ENCODE data around the gene EHD2. TPM values are rescaled to one million over a fixed set of nuclear protein-coding genes. Genes with fewer than 3 reads are reported as not detected.
A peak's percentile ranks its signal among the peaks of the same experiment; 100 is the strongest.

EHD2 gene
- total RNA-seq, 8 experiments from 2014 or later: 0.38 to 43.6 (median 4.8) TPM

- no peak overlapping the region for H3K27ac ChIP-seq
- H3K4me1 ChIP-seq (replicated peaks in 1 of 2): peaks cover 0 to 4% of the 10 kb centered on the region in 2 donors
- no peak for ATAC-seq (replicated peaks in 6 of 8)
- no CpG with 5 or more reads among the region's 14 CpGs for WGBS, 10 experiments
- no peak overlapping the region for H3K4me3 ChIP-seq
- in situ Hi-C loops (cut with MboI; ENCODE audit: low pct_unique_long_range_greater_than_20kb in 2 of 9, low sequenced_read_pairs in 9 of 9, unreplicated experiment in 9 of 9): loop anchor here in 3 of 9 experiments (10.0 to 25.0 kb wide), 3 partner anchors 182 to 259 kb away; partner anchors contain the start of gene NAPA (in 1 of the 3)
Observed at GRCh38 chr19:47693903-47694302, 19.3 kb upstream of the EHD2 start.

- peaks cover 0 to 6% of the 10 kb centered on the region in 2 donors for H3K4me1 ChIP-seq (replicated peaks in 1 of 2)
- no peak overlapping the region for H3K4me3 ChIP-seq
- ATAC-seq (replicated peaks in 6 of 8): no peak
- in situ Hi-C loops (cut with MboI; ENCODE audit: low pct_unique_long_range_greater_than_20kb in 2 of 9, low sequenced_read_pairs in 9 of 9, unreplicated experiment in 9 of 9): loop anchor here in 3 of 9 experiments (10.0 to 25.0 kb wide), 3 partner anchors 182 to 260 kb away; partner anchors contain the start of gene NAPA (in 1 of the 3)
- no CpG with 5 or more reads among the region's 28 CpGs for WGBS, 10 experiments
- H3K27ac ChIP-seq: no peak overlapping the region
Observed at GRCh38 chr19:47694466-47695273, 18.6 kb upstream of the EHD2 start.

GRCh38 chr19:47695533-47696262 lies 17.5 kb upstream of the EHD2 start:
- 60 to 100% (median 95%) methylated on average over 2 to 9 of the region's 26 CpGs; no CpG with 5 or more reads in 5 of the 10 experiments for WGBS, 10 experiments
- ATAC-seq (replicated peaks in 6 of 8): no peak
- H3K27ac ChIP-seq: no peak overlapping the region
- in situ Hi-C loops (cut with MboI; ENCODE audit: low pct_unique_long_range_greater_than_20kb in 2 of 9, low sequenced_read_pairs in 9 of 9, unreplicated experiment in 9 of 9): loop anchor here in 3 of 9 experiments (10.0 to 25.0 kb wide), 3 partner anchors 183 to 261 kb away; partner anchors contain the start of gene NAPA (in 1 of the 3)
- peaks cover 0 to 6% of the 10 kb centered on the region in 2 donors for H3K4me1 ChIP-seq (replicated peaks in 1 of 2)
- H3K4me3 ChIP-seq: no peak overlapping the region

DNA sequence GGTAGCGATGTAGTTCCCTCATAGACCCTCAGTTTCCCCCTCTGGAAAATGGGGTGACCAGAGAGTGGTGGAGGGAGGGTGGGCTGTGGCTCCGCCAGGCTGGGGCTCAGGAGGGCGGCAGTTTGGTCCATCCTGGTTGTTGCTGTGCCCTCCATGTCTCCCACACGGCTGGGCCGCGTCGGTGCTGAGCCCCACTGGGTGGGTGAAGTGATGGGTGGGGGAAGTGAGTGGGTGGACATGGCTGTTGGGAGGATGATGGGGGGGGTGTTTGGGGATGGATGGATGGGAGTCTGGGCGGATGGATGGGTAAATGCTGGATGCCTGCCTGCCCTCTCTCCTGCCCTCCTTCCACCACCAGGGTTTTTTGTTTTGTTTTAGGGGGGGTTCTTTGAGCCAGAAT lies 16.6 kb upstream of the EHD2 start:
- no peak for ATAC-seq (replicated peaks in 6 of 8)
- WGBS, 10 experiments: no CpG with 5 or more reads among the region's 8 CpGs
- Histone ChIP-seq H3K27ac (no peak overlapping the region), H3K4me3 (no peak overlapping the region), H3K4me1 (replicated peaks in 1 of 2) (peaks cover 0 to 6% of the 10 kb centered on the region in 2 donors)
- in situ Hi-C loops (cut with MboI; ENCODE audit: low pct_unique_long_range_greater_than_20kb in 2 of 9, low sequenced_read_pairs in 9 of 9, unreplicated experiment in 9 of 9): loop anchor here in 3 of 9 experiments (10.0 to 25.0 kb wide), 3 partner anchors 184 to 262 kb away; partner anchors contain the start of gene NAPA (in 1 of the 3)

DNA sequence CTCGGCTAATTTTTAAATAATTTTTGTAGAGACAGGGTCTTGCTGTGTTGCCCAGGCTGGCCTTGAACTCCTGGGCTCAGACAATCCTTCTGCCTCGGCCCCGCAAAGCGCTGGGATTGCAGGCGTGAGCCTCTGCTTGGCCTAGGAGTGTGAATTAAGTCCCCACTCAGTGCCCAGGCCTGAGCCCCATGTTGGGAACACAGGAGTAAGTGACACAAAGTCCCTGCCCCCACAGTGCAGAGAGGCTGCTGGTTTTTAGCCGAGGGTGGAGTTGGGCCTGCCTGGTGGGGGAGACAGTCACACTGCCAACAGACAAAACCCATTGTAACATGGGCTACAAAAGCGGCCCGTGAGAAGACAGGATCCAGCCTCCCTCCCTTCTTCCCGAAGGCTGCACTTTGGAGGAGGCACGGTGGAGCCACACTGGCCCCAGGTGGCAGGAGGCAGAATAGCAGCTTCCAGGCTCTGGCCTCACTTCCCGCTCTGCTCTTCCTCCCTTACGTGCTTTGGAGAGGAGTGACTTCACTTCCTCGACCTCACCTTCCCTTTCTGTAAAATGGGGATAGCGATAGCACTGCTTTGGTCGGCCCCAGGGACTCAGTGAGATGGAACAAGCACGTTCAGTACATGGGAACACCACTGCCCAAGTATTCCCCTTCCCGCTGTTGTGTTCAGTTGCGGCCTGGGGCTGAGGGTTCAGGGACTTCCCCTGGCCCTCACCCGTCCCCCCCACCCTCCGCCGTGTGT lies 15.2 kb upstream of the EHD2 start:
- ATAC-seq (replicated peaks in 6 of 8): peak; percentile 69 to 94 (median 73)
- in situ Hi-C loops (cut with MboI; ENCODE audit: low pct_unique_long_range_greater_than_20kb in 2 of 9, low sequenced_read_pairs in 9 of 9, unreplicated experiment in 9 of 9): loop anchor here in 3 of 9 experiments (10.0 to 25.0 kb wide), 3 partner anchors 186 to 263 kb away; partner anchors contain the start of gene NAPA (in 1 of the 3)
- peaks cover 0 to 6% of the 10 kb centered on the region in 2 donors for H3K4me1 ChIP-seq (replicated peaks in 1 of 2)
- 0 to 100% (median 65%) methylated on average over 1 to 5 of the region's 21 CpGs; no CpG with 5 or more reads in 5 of the 10 experiments for WGBS, 10 experiments
- no peak overlapping the region for H3K4me3 ChIP-seq
- peak overlapping the region in 1 of 2 donors; percentile 65 for H3K27ac ChIP-seq

DNA sequence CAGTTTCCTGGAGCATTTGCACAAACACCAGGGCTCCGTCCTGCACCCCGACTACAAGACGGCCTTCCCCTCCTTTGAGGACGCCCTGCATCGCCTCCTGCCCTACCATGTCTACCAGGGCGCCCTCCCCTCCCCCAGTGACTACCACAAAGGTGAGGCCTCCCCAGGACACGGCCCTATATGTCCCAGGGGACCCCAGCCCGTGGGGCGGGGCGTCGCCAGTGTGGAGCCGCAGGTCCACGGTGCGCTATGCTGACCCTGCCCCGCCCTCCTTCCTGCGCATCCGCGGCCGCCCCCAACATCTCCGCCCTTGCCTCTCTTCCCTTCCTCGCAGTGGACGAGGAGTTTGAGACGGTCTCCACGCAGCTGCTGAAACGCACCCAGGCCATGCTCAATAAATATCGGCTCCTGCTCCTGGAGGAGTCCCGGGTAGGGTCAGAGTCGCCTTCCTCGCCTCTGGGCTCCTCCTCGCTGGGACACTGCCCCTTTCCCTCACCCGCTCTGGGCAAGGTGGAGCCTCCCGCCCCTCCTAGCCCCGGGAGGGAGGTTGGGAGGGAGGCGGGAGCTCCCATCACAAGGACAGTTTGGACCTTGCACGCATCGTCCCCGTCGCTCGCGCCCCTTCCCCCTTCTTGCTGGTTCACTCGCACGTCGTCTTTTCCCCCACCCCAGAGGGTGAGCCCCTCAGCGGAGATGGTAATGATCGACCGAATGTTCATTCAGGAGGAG lies 14.4 kb upstream of the EHD2 start:
- Histone ChIP-seq H3K4me1 (replicated peaks in 1 of 2) (peaks cover 0 to 6% of the 10 kb centered on the region in 2 donors), H3K27ac (peak overlapping the region in 1 of 2 donors; percentile 62), H3K4me3 (no peak overlapping the region)
- in situ Hi-C loops (cut with MboI; ENCODE audit: low pct_unique_long_range_greater_than_20kb in 2 of 9, low sequenced_read_pairs in 9 of 9, unreplicated experiment in 9 of 9): loop anchor here in 3 of 9 experiments (10.0 to 25.0 kb wide), 3 partner anchors 186 to 264 kb away; partner anchors contain the start of gene NAPA (in 1 of the 3)
- ATAC-seq (replicated peaks in 6 of 8): peak in 2 of 8 experiments; percentile 3 to 5
- WGBS, 10 experiments: 60 to 100% (median 100%) methylated on average over 1 to 7 of the region's 46 CpGs; no CpG with 5 or more reads in 7 of the 10 experiments

- peaks cover 0 to 6% of the 10 kb centered on the region in 2 donors for H3K4me1 ChIP-seq (replicated peaks in 1 of 2)
- peak overlapping the region in 1 of 2 donors; percentile 62 for H3K27ac ChIP-seq
- ATAC-seq (replicated peaks in 6 of 8): peak; percentile 24 to 70 (median 54)
- in situ Hi-C loops (cut with MboI; ENCODE audit: low pct_unique_long_range_greater_than_20kb in 2 of 9, low sequenced_read_pairs in 9 of 9, unreplicated experiment in 9 of 9): loop anchor here in 3 of 9 experiments (10.0 to 25.0 kb wide), 3 partner anchors 187 to 265 kb away; partner anchors contain the start of gene NAPA (in 1 of the 3)
- H3K4me3 ChIP-seq: no peak overlapping the region
- 17 to 100% (median 80%) methylated on average over 1 to 5 of the region's 9 CpGs; no CpG with 5 or more reads in 5 of the 10 experiments for WGBS, 10 experiments
Observed at GRCh38 chr19:47699360-47699917, 13.8 kb upstream of the EHD2 start.

- Histone ChIP-seq H3K4me1 (replicated peaks in 1 of 2) (peaks cover 0 to 6% of the 10 kb centered on the region in 2 donors), H3K4me3 (no peak overlapping the region), H3K27ac (no peak overlapping the region)
- no peak for ATAC-seq (replicated peaks in 6 of 8)
- in situ Hi-C loops (cut with MboI; ENCODE audit: low pct_unique_long_range_greater_than_20kb in 2 of 9, low sequenced_read_pairs in 9 of 9, unreplicated experiment in 9 of 9): loop anchor here in 2 of 9 experiments (25.0 kb wide), 1 partner anchor 264 kb away; no protein-coding TSS in a partner anchor
- WGBS, 10 experiments: 76 to 100% (median 98%) methylated on average over 1 to 8 of the region's 43 CpGs; no CpG with 5 or more reads in 3 of the 10 experiments
Observed at GRCh38 chr19:47700934-47701716, 12.1 kb upstream of the EHD2 start.

GRCh38 chr19:47701717-47702552 lies 11.3 kb upstream of the EHD2 start:
- WGBS, 10 experiments: 100% methylated on average over 1 of the region's 91 CpGs; no CpG with 5 or more reads in 9 of the 10 experiments
- Histone ChIP-seq H3K27ac (no peak overlapping the region), H3K4me1 (replicated peaks in 1 of 2) (peaks cover 0 to 6% of the 10 kb centered on the region in 2 donors), H3K4me3 (no peak overlapping the region)
- in situ Hi-C loops (cut with MboI; ENCODE audit: low pct_unique_long_range_greater_than_20kb in 2 of 9, low sequenced_read_pairs in 9 of 9, unreplicated experiment in 9 of 9): loop anchor here in 2 of 9 experiments (25.0 kb wide), 1 partner anchor 265 kb away; no protein-coding TSS in a partner anchor
- ATAC-seq (replicated peaks in 6 of 8): peak in 2 of 8 experiments; percentile 6 to 8

DNA sequence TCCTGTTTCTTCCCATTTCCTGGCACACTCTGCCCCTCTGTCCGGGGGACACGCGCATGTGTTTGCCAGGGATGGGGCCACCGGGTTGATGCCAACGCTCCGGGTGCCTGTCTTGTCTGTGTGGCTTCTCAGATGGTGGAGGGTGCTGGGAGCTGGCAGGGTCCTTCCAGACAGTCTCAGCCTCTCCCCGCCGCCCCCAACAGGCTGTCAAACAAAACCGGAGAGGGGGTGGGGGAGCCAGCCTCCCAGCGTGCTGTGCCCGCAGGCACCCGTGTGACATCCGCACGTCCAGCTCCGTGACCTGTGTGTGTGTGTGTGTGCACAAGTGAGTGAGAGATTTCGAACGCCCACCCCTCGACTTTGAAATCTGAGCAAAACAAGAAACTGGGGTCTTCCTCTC lies 10.6 kb upstream of the EHD2 start:
- Histone ChIP-seq H3K4me1 (replicated peaks in 1 of 2) (peaks cover 0 to 6% of the 10 kb centered on the region in 2 donors), H3K4me3 (no peak overlapping the region), H3K27ac (no peak overlapping the region)
- in situ Hi-C loops (cut with MboI; ENCODE audit: low pct_unique_long_range_greater_than_20kb in 2 of 9, low sequenced_read_pairs in 9 of 9, unreplicated experiment in 9 of 9): loop anchor here in 2 of 9 experiments (25.0 kb wide), 1 partner anchor 265 kb away; no protein-coding TSS in a partner anchor
- ATAC-seq (replicated peaks in 6 of 8): no peak
- WGBS, 10 experiments: 85 to 100% (median 98%) methylated on average over 1 to 4 of the region's 18 CpGs; no CpG with 5 or more reads in 6 of the 10 experiments

Measured in motor neuron (in vitro differentiated cells).